DMS79 treated with DMSO at 0.1 percent for 48 hours (cell line): Measurements from ENCODE around the gene PPP2R2C.

Experiments
- DNase-seq: peaks from one replicate; lab custom pipeline; 2025; lab: John Stamatoyannopoulos, UW

Gene PPP2R2C

DNA sequence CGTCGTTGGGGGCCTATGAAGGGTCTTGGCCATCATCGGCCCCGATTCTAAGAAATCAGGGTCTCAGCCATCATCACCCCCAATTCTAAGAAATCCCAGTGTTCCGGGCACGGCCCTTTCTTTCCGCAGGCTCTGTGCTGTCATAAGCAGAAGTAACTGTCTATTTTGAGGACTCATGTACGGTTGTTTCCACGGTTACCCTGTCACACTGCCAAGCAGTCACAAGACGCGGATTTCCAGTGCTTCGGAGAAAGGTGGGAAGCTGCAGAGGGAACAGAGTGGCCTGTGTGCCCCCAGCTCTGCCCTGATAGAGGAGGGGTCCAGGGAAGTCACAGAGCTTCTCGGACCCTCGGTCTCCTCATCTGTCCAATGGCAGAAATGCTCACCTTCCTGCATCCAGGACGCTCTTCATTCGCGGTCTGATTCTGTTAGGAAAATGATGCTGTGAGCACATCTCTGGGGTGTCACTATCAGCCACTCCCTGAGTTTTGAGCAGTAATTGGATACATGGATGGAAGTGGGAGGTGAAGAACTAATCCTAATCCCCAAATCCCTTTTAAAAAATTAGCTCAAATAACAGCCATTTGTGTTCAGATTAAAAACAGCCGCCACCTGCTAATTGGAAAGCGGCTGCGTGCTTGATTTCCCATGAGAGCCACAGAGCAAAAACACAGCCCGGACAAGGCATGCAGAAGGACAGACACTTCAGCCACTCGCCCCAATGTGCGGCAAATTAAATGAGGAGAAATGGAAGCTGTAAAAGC is 129.7 kb downstream of the PPP2R2C start:
- peak; percentile 40 for DNase-seq

GRCh38 chr4:6341696-6342095 is 130.7 kb downstream of the PPP2R2C start:
- DNase-seq, result no peak

DNA sequence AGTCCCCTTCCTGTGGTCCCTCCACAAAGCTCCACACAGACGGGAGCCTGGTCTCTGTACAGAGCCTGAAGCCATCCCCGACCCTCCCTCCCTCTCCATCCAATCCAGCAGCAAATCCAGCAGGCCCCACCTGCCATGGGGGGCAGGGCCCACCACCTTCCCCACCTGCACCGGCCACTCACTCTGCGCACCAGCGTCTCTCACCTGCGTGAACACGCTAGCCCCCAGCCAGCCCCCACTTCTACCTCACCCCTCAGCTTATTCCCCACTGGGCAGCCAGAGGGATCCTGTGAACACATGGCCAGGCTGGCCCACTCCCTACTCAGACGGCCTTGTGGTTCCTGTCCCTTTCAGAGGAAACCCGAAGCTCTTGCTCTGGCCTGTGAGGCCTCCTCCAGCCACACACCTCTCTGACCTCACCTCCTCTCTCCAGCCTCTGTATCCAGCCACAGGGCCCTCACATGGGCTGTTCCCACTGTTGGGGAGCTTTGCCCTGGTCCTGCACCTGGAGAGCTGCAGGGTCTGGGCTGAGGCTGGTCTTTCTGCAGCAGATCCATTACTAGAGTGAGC is 131.9 kb downstream of the PPP2R2C start:
- DNase-seq, result no peak

DNA sequence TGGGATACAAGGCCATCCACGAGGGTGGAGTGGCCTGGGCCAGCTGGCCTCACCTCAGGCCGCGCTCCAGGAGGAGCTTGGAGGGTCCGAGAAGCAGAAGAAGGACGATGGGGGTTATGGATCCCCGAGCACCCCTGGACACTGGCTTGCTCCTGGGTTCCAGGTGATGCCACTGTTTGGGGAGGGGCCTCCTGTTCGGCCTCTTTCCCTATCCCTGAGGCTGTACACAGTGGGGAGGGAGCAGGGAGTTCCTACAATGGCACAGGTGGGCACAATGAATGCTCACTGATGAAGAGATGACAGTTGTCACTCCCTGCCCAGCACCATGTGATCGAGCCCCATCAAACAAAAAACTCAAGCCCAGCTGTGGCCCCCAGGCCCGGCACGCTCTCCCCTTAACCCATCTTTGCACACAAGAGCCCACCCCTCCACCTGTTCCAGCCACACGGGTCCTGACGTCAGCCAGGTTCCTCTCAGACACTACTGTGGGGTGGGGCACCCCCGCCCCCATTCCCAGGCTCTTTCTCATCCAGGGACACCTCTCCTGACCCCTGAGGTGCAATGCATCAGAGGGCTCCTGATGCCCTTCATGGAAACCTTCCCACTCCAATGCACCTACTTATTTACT is 132.5 kb downstream of the PPP2R2C start:
- DNase-seq, result no peak

- no peak for DNase-seq
Measured at GRCh38 chr4:6338951-6339817, 133.2 kb downstream of the PPP2R2C start.

DNA sequence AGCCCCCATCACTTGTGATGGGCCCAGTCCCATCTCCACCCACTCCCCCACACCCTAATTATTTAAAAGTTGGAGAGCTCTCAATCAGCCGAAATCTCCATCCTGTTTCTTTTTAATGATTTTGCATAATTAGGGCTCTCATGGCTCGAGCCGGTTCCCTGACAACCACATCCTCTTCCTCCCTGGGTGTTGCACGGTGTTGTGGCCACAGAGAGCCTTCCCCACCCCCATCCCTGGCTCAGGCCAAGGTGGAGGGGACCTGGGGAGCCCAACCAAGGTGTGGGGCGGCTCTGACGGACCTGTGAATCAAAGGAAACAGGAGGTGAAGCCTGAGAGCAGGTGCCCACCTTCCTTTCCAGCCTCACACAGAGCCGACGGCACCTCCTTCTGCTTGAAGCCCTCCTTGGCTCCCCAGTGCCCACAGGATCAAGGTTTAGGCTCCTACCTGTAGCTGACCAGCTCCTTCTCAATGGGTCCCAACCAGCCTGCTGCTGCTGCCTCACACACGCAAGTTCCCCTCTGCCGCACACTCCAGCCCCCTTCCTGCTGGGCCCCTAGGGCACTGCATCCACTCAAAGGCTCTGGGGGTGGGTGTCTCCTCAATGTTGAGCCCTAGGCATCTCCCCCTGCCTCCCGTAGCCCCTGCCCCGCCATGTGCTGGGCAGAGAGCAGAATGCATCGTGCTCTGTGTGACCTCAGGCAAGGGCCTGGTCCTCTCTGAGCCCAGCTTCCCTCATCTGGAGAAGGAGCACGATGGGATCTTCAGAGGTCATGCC is 134.1 kb downstream of the PPP2R2C start:
- DNase-seq, result no peak

GRCh38 chr4:6337331-6337935 is 135.0 kb downstream of the PPP2R2C start:
- peak; percentile 20 for DNase-seq

DNA sequence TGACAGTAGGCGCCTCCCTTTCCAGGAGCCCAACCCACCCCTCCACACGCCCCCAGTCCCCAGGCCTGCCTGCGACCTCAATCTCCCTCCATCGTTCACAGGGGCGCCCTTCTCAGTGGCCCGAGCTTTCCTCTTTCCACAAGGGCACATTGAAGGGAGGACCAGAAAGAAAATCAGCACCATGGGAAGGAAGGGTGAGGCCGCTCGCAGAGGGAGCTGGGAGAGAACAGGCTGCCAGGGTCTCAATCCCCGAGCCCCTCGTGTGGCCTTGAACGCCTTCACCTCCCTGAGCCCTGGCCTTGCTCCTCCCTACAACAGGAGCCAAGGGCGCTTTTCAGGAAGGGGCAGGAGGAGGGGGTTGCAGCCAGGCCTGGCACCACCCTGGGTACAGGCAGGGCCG is 136.2 kb downstream of the PPP2R2C start:
- DNase-seq, result no peak

DNA sequence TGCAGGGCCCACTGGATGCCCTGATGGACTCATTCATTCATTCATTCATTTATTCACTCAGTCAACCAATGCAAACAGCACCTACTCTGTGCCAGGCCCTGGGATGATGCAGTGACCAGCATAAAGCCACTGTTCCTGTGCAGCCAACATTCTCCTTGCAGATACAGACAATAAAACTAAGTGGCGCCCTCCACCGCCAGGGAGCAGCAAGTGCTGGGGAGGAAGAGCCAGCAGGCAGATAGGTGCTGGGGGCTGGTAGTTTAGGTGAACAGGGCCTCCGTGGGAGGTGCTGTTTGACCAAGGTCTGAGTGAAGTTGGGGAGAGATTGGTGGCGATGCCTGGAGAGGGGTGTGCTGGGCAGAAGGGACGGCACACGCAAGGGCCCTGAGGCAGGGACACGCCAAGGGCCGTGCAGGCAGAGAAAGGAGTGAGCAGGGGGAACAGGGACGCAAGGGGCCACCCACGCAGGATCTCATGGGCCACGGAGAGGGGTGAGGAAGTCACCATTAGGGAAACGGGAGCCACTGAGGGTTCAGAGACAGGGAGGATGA is 137.3 kb downstream of the PPP2R2C start:
- no peak for DNase-seq

GRCh38 chr4:6334203-6334887 is 138.1 kb downstream of the PPP2R2C start:
- DNase-seq, result no peak

- no peak for DNase-seq
Measured at GRCh38 chr4:6333301-6334202, 138.9 kb downstream of the PPP2R2C start.

DNA sequence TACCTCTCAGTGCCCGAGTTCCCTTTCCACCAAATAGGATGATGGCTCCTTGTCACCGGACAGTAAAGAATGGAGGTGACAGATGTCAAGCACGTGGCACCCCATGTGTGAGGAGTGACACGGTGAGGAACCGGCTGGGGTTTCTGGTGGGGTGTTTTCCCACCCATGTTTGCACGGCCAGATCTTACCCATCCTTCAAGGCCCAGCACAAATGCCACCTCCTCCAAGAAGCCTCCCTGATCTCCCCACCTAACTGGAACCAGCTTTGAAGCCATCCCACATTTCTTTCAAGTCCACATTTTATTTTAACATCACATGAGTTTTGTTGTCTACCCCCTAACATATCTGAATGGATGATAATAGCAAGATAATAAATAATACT is 139.8 kb downstream of the PPP2R2C start:
- DNase-seq, result no peak

DNA sequence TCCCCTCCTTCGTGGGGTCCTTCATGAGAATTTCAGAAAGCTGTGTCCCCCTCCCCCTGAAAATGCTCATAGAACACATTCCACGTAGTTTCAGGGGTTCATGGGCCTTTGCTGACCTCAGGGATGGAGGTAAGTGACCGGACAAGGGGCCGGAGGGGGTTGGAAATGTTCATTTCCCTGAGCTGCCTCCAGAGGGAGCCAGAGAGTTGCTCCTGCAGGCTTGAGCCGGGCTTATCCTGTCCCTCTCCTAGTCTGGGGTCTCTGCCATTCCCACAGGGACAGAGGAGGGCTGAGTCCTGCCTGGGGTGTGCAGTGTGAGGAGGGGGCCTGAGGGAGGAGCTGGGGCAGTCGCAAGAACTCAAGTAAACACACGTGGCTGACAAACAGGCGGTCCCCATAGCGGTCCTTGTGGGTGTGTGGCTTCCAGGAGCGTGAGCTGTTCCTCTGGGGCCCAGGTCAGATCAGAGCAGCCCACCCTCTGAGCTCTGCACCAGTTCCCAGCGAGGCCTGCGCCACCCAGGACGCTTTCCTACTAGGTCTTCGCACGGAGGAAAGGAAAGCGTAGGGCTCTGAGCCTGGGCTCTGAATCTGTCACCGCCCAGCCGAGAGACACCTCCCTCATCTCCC is 140.3 kb downstream of the PPP2R2C start:
- DNase-seq, result no peak

GRCh38 chr4:6331468-6331867 is 140.9 kb downstream of the PPP2R2C start:
- DNase-seq, result no peak

DNA sequence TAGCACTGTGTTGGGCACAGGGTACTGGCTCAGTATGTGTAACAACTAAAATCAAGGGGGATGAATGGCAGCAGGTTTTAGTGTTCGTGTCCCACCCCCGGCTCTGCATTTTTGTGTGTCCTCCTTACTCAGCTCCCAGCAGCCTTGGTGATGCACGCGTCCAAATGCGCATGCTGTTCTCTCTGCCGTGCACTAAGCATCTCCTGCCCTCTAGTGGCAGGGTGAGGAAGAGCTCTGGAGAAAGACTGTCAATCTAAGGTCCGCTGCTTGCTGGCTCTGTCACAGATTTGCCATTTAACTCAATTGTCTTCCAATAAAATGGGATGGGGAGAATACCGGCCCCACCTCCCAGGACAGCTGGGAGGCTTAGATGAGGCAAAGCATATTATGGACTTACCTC is 141.4 kb downstream of the PPP2R2C start:
- DNase-seq, result no peak

DNA sequence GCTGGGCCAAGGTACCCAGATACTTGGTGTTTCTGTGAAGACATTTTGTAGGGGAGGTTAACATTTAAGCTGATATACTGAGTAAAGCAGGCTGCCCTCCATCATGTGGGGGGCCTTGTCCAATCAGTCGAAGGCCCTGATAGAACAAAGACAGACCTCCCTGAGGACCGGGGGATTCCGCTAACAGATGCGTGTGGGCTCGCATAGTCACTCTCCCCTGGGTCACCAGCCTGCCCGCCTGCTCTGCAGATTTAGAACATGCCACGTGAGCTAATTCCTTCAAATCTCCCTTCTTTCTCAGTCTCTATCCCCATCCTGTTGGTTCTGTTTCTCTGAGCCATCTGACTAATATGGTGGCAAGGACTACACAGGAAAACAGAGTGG is 142.0 kb downstream of the PPP2R2C start:
- DNase-seq, result no peak

DNA sequence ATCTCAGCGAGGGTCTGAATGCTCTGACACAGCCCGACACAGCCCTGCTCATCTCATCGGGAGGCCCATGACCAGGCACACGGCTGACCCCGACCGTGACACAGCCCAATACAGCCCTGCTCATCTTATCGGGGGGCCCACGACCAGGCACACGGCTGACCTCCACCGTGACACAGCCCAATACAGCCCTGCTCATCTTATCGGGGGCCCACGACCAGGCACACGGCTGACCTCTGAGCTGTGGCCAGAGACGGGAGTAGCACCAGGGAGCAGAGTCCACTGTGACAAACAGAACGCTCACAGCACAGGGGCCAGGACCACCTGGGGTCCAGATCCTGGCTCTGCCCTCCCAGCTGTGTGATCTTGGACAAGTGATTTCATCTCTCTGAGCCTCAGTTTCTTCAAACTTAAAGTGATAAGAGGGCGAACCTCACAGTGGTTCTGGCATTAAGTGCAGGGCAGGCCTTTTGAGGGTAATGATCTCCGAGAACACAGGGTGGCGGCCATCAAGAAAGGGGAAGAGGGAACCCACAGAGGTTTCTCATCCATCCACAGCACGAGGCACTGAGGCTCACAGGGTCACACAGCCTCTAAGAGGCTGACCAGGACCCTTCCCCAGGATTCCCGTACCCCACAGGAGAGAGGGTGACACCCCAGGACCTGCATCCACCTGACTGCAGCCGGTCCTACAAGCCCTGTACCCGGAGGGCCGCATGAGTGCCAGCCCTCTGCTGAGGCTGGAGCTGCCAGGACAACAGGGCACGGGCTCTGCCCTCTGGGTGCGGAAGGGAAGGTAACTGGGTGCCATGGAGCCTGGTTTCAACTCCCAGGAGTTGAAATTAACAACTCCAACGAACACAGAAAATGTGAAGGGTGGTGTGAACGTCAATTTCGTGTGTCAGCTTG is 142.7 kb downstream of the PPP2R2C start:
- DNase-seq, result no peak

- no peak for DNase-seq
Measured at GRCh38 chr4:6328526-6328925, 143.9 kb downstream of the PPP2R2C start.
